Fibroblast of lung (primary cell): ENCODE data around the gene ELOVL1. TPM values are rescaled to one million over a fixed set of nuclear protein-coding genes. Genes with fewer than 3 reads are reported as not detected.

Source experiments
- DNase-seq, 2 donors: peaks; one replicate each; pipeline versions ENCODE4 v3.0.0 to v3.0.0-alpha.2; 2010; ENCODE audit warnings: low read depth in 2 of 2
- H2AFZ ChIP-seq: 2 replicates; pipeline ENCODE4 v1.5.1; 2012; ENCODE audit warnings: low read length, control low read depth, inconsistent platforms
- H3K27ac ChIP-seq: 2 replicates; pipeline ENCODE4 v1.5.1; 2011; ENCODE audit warnings: low read length, control low read depth; ENCODE audit not compliant: insufficient read depth
- H3K27me3 ChIP-seq: 2 replicates; pipeline ENCODE4 v1.5.1; 2011; ENCODE audit warnings: mild to moderate bottlenecking, low read length; ENCODE audit not compliant: control insufficient read depth, insufficient read depth
- H3K36me3 ChIP-seq: 2 replicates; pipeline ENCODE4 v1.5.1; 2011; ENCODE audit warnings: low read length; ENCODE audit not compliant: control insufficient read depth, insufficient read depth
- H3K4me1 ChIP-seq: 2 replicates; pipeline ENCODE4 v1.5.1; 2011; ENCODE audit warnings: low read length; ENCODE audit not compliant: control insufficient read depth, insufficient read depth; ENCODE audit errors: extremely low read depth
- H3K4me2 ChIP-seq: 2 replicates; pipeline ENCODE4 v1.5.1; 2011; ENCODE audit warnings: low read length, control low read depth; ENCODE audit not compliant: insufficient read depth; ENCODE audit errors: extremely low read depth
- H3K4me3 ChIP-seq, 4 experiments: fragments of 200-600 bp in 1 of 4; sonication (generic) in 1 of 4; replicated peaks in 1 of 4; 2 replicates each; pipeline ENCODE4 v1.5.1; 2011 to 2016; ENCODE audit warnings: low read length in 4 of 4, low read depth in 3 of 4, mild to moderate bottlenecking in 3 of 4, control low read depth in 2 of 4, inconsistent platforms in 1 of 4, mixed read lengths in 1 of 4; ENCODE audit not compliant: insufficient read depth in 1 of 4; ENCODE audit errors: control extremely low read depth in 1 of 4
- H3K79me2 ChIP-seq: 2 replicates; pipeline ENCODE4 v1.5.1; 2012; ENCODE audit warnings: mild to moderate bottlenecking, low read length, inconsistent platforms; ENCODE audit not compliant: control insufficient read depth, insufficient read depth
- H3K9ac ChIP-seq: 2 replicates; pipeline ENCODE4 v1.5.1; 2011; ENCODE audit warnings: mild to moderate bottlenecking, low read length, control low read depth; ENCODE audit not compliant: insufficient read depth
- H3K9me3 ChIP-seq: 2 replicates; pipeline ENCODE4 v1.5.1; 2012; ENCODE audit warnings: low read depth, low read length; ENCODE audit not compliant: control insufficient read depth, insufficient read depth
- H4K20me1 ChIP-seq: 2 replicates; pipeline ENCODE4 v1.5.1; 2011; ENCODE audit warnings: low read length; ENCODE audit not compliant: control insufficient read depth, insufficient read depth; ENCODE audit errors: extremely low read depth
- EZH2 ChIP-seq: IDR thresholded peaks from 2 replicates; pipeline ENCODE4 v1.5.1; 2012; ENCODE audit warnings: low read length, control low read depth, mild to moderate bottlenecking; ENCODE audit errors: missing control alignments
- polyA plus RNA-seq, 2 donors: library from polyadenylated mRNA; depleted of rRNA in 1 of 2; stranded (reverse) in 1 of 2; unstranded in 1 of 2; fragments of >200 nt; gene quantifications; 2 replicates each; pipeline ENCODE4 v1.2.1, GENCODE V29; 2011 to 2012; ENCODE audit warnings: missing spikeins in 1 of 2
- total RNA-seq: library from RNA; depleted of rRNA; stranded (reverse); fragments of >200 nt; gene quantifications from 2 replicates; pipeline ENCODE4 v1.2.1, GENCODE V29; 2014
- TF ChIP-seq, protein P1 (sequence below), 2 donors: IDR thresholded peaks in 1 of 2; conservative IDR thresholded peaks in 1 of 2; 1 replicate in 1 of 2; 2 replicates in 1 of 2; pipeline ENCODE4 v1.5.1; 2011 to 2012; ENCODE audit warnings: low read length in 2 of 2, control low read depth in 1 of 2, inconsistent platforms in 1 of 2, low read depth in 1 of 2, mild to moderate bottlenecking in 1 of 2

The ELOVL1 gene
- total and polyA plus RNA-seq, 2 donors (not counting 1 experiment from before 2014, with no cell fraction given) = 65.2 to 172 TPM

DNA sequence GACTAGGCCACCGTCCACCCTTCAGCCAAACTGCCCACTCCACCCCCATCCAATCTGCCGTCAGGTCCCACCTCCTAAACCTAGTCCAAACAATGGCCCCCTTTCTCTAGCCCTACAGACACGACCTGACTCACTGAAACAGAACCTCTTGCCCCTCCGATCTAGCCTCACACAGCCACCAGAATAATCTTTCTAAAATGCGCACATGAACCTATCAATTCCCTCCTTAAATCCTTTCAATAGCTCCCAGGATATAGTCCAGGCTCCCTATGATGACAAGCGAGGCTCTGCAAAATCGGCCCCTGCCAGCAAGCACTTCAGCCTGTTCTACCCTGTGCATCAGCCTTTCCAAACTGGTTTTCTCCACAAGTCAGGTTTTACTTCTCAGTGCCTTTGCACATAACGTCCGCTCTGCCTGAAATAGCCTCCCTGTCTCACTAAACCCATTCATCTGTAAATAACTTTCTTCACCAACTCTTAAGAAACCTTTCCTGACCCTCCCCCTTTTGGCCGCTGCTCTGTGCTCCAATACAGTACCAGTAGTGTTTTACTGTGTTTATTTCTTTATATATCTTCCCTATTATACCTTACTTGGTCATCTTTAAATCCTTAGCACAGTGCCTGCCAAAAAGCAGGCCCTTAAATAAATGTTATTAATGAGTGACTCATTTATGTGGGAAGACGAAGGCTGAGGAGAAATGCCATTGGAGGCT lies 18.1 kb downstream of the ELOVL1 start:
- Histone ChIP-seq H3K27me3 (peaks cover 9% of the 10 kb centered on the region), H3K9ac (no peak overlapping the region), H3K9me3 (no peaks in the 10 kb centered on the region), H4K20me1 (no peaks in the 10 kb centered on the region), H3K4me1 (peaks cover 2% of the 10 kb centered on the region), H3K27ac (no peak overlapping the region), H3K36me3 (no peaks in the 10 kb centered on the region), H3K4me2 (peak overlapping the region; percentile 33), H3K79me2 (no peaks in the 10 kb centered on the region), H2AFZ (no peak overlapping the region), H3K4me3 (peak overlapping the region in 2 of 4 experiments; percentile 54 to 58)
- TF ChIP-seq EZH2 = no peak
- TF ChIP-seq, protein P1, sequence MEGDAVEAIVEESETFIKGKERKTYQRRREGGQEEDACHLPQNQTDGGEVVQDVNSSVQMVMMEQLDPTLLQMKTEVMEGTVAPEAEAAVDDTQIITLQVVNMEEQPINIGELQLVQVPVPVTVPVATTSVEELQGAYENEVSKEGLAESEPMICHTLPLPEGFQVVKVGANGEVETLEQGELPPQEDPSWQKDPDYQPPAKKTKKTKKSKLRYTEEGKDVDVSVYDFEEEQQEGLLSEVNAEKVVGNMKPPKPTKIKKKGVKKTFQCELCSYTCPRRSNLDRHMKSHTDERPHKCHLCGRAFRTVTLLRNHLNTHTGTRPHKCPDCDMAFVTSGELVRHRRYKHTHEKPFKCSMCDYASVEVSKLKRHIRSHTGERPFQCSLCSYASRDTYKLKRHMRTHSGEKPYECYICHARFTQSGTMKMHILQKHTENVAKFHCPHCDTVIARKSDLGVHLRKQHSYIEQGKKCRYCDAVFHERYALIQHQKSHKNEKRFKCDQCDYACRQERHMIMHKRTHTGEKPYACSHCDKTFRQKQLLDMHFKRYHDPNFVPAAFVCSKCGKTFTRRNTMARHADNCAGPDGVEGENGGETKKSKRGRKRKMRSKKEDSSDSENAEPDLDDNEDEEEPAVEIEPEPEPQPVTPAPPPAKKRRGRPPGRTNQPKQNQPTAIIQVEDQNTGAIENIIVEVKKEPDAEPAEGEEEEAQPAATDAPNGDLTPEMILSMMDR (conservative IDR thresholded peaks at IDR 0.05 in 1 of 2, IDR thresholded peaks at IDR 0.05 in 1 of 2; ENCODE audit: low read depth in 1 of 2, low read length in 2 of 2) = no peak
- DNase-seq = peak; percentile 71 to 95

DNA sequence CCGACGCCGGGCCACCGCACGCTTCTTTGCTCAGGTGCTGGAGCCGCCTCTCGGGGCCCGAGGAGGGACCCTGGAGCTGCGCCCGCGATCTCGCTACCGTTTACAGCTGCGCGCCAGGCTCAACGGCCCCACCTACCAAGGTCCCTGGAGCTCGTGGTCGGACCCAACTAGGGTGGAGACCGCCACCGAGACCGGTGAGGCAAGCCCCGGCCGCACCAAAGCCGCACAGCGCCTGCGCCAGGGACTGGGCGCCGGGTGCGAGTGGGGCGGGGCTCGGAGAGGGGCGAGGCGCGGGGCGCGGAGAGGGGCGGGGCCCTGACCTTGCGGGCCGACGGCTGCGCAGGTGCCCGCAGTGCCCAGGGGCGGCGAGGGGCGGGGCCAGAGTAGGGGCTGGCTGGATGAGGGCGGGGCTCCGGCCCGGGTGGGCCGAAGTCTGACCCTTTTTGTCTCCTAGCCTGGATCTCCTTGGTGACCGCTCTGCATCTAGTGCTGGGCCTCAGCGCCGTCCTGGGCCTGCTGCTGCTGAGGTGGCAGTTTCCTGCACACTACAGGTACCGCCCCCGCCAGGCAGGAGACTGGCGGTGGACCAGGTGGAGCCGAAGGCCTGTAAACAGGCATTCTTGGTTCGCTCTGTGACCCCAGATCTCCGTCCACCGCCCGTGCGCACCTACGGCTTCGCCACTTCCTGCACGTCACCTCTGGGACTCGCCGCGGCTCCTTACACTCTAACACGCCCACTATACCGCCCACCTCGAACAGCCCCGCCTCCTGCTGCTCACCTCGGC lies 18.8 kb downstream of the ELOVL1 start:
- Histone ChIP-seq H3K9ac (no peak overlapping the region), H3K79me2 (no peaks in the 10 kb centered on the region), H3K27ac (no peak overlapping the region), H4K20me1 (no peaks in the 10 kb centered on the region), H3K4me3 (peak overlapping the region; percentile 28 to 58 (median 42)), H3K9me3 (no peaks in the 10 kb centered on the region), H2AFZ (peak overlapping the region; percentile 45), H3K36me3 (no peaks in the 10 kb centered on the region), H3K27me3 (peaks cover 9% of the 10 kb centered on the region), H3K4me1 (peaks cover 2% of the 10 kb centered on the region), H3K4me2 (peak overlapping the region; percentile 66)
- TF ChIP-seq EZH2 = no peak
- TF ChIP-seq, protein P1 (conservative IDR thresholded peaks at IDR 0.05 in 1 of 2, IDR thresholded peaks at IDR 0.05 in 1 of 2; ENCODE audit: low read depth in 1 of 2, low read length in 2 of 2) = no peak
- DNase-seq = peak in 1 of 2 donors; percentile 79

DNA sequence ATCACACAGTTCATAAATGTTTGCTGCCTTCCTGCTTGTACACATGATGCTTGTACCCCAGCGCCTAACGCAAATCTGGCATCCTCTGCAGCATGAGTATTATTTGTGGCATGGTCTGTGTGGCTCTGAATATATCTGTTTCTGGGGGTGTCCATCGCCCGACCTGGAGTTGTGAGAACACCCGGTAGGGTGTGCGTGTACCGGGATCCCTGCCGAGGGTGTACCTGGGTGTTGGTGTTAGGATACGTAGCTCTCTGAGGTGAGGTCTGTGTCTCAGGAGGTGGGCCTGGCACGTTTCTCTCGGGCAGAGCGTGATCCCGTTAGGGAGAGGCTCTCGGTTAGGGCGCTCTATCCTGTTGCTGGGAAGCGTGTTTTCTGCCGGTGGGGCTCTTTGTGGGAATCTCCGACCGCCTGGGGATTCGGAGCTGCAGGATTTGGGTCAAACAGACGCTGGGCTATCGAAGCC lies 19.4 kb downstream of the ELOVL1 start:
- H3K27ac ChIP-seq = no peak overlapping the region
- H3K36me3 ChIP-seq = no peaks in the 10 kb centered on the region
- DNase-seq = no peak
- H3K27me3 ChIP-seq = peaks cover 9% of the 10 kb centered on the region
- H3K79me2 ChIP-seq = no peaks in the 10 kb centered on the region
- H3K4me1 ChIP-seq = peaks cover 2% of the 10 kb centered on the region
- H3K9me3 ChIP-seq = no peaks in the 10 kb centered on the region
- H3K4me2 ChIP-seq = peak overlapping the region; percentile 66
- H4K20me1 ChIP-seq = no peaks in the 10 kb centered on the region
- peak overlapping the region; percentile 28 to 58 (median 30) for H3K4me3 ChIP-seq
- TF ChIP-seq, protein P1 (conservative IDR thresholded peaks at IDR 0.05 in 1 of 2, IDR thresholded peaks at IDR 0.05 in 1 of 2; ENCODE audit: low read depth in 1 of 2, low read length in 2 of 2) = no peak
- TF ChIP-seq EZH2 = peak; percentile 38
- peak overlapping the region; percentile 45 for H2AFZ ChIP-seq
- no peak overlapping the region for H3K9ac ChIP-seq
